SK-MEL-5 (cell line): ENCODE measurements around the gene SRGAP1. TPM values are rescaled to one million over a fixed set of nuclear protein-coding genes. Genes with fewer than 3 reads are reported as not detected.

Experiments
- DNase-seq: peaks from one replicate; pipeline ENCODE4 v3.0.0-alpha.2; 2016; ENCODE audit warnings: low read depth, low spot score
- in situ Hi-C: cut with HindIII; loops from 2 replicates; pipeline ENCODE4 v1.10.0; 2016; ENCODE audit warnings: low sequenced_read_pairs, high pct_unique_total_duplicates, low pct_unique_long_range_greater_than_20kb
- total RNA-seq: library from RNA; depleted of rRNA; stranded (reverse); fragments of >200 nt; shearing (Covaris generic); gene quantifications from 2 replicates; pipeline ENCODE4 v1.2.3, GENCODE V29; 2014

Gene SRGAP1
- total RNA-seq, 1 experiment from 2014 or later = 20.7 TPM

GRCh38 chr12:63915105-63915800 lies 70.8 kb downstream of the SRGAP1 start:
- peak; percentile 34 for DNase-seq
- in situ Hi-C loops = no loop called here

- DNase-seq = peak; percentile 32
- in situ Hi-C loops = no loop called here
These were observed 72.3 kb downstream of the SRGAP1 start for GRCh38 chr12:63916561-63917476.

- DNase-seq = no peak
- in situ Hi-C loops = no loop called here
These were observed 73.0 kb downstream of the SRGAP1 start for GRCh38 chr12:63917477-63917862.

- DNase-seq = peak; percentile 70
- in situ Hi-C loops = no loop called here
These were observed 73.6 kb downstream of the SRGAP1 start for GRCh38 chr12:63917864-63918799.

- DNase-seq = peak; percentile 62
- in situ Hi-C loops = no loop called here
These were observed 74.3 kb downstream of the SRGAP1 start for GRCh38 chr12:63918800-63919300.

- in situ Hi-C loops = no loop called here
- no peak for DNase-seq
These were observed 75.3 kb downstream of the SRGAP1 start for GRCh38 chr12:63919756-63920155.

- in situ Hi-C loops = no loop called here
- no peak for DNase-seq
These were observed 76.7 kb downstream of the SRGAP1 start for GRCh38 chr12:63921157-63921556.

GRCh38 chr12:63922474-63922873 lies 78.0 kb downstream of the SRGAP1 start:
- in situ Hi-C loops = no loop called here
- DNase-seq = no peak

GRCh38 chr12:63924781-63925180 lies 80.3 kb downstream of the SRGAP1 start:
- no peak for DNase-seq
- in situ Hi-C loops = no loop called here

- in situ Hi-C loops = no loop called here
- no peak for DNase-seq
These were observed 83.0 kb downstream of the SRGAP1 start for GRCh38 chr12:63927511-63927910.

- DNase-seq = no peak
- in situ Hi-C loops = no loop called here
These were observed 83.8 kb downstream of the SRGAP1 start for GRCh38 chr12:63928305-63928704.

GRCh38 chr12:63929426-63929825 lies 84.9 kb downstream of the SRGAP1 start:
- no peak for DNase-seq
- in situ Hi-C loops = no loop called here

GRCh38 chr12:63930971-63931370 lies 86.5 kb downstream of the SRGAP1 start:
- DNase-seq = no peak
- in situ Hi-C loops = no loop called here

GRCh38 chr12:63931703-63932102 lies 87.2 kb downstream of the SRGAP1 start:
- DNase-seq = no peak
- in situ Hi-C loops = no loop called here

GRCh38 chr12:63934936-63935335 lies 90.4 kb downstream of the SRGAP1 start:
- in situ Hi-C loops = no loop called here
- no peak for DNase-seq

GRCh38 chr12:63935361-63935760 lies 90.9 kb downstream of the SRGAP1 start:
- no peak for DNase-seq
- in situ Hi-C loops = no loop called here

- in situ Hi-C loops = no loop called here
- DNase-seq = no peak
These were observed 93.1 kb downstream of the SRGAP1 start for GRCh38 chr12:63937378-63938316.
